T-helper 17 cell (primary cell): Measurements from ENCODE around the gene CTH. TPM values are rescaled to one million over a fixed set of nuclear protein-coding genes. Genes with fewer than 3 reads are reported as not detected.

Experiments used
- ATAC-seq: fragments of 150-1000 bp; cut with Tn5 transposase; 2 replicates; pipeline ENCODE4 v1.10.0; 2021; ENCODE audit warnings: mild to moderate bottlenecking, moderate library complexity
- DNase-seq, 3 donors: peaks; one replicate each; pipeline versions ENCODE4 v3.0.0 to v3.0.0-alpha.2; 2020 to 2021
- H3K9me3 ChIP-seq: one replicate; pipeline ENCODE4 v1.7.0; 2013; ENCODE audit warnings: low read length, mild to moderate bottlenecking; ENCODE audit not compliant: control insufficient read depth, poor library complexity, severe bottlenecking
- H3K27ac Mint-ChIP-seq: one replicate; pipeline ENCODE4 v1.8.0; 2022; ENCODE audit warnings: mild to moderate bottlenecking, moderate library complexity, mixed read lengths
- H3K27me3 Mint-ChIP-seq: one replicate; pipeline ENCODE4 v1.8.0; 2022; ENCODE audit warnings: mixed read lengths
- H3K36me3 Mint-ChIP-seq: one replicate; pipeline ENCODE4 v1.8.0; 2022; ENCODE audit warnings: low read depth, mixed read lengths
- H3K4me1 Mint-ChIP-seq: one replicate; pipeline ENCODE4 v1.8.0; 2022; ENCODE audit warnings: mild to moderate bottlenecking, mixed read lengths
- H3K4me3 Mint-ChIP-seq: one replicate; pipeline ENCODE4 v1.8.0; 2022; ENCODE audit warnings: mild to moderate bottlenecking, moderate library complexity, mixed read lengths
- total RNA-seq, 4 donors: library from RNA in 2 of 4; stranded (reverse) in 2 of 4; gene quantifications; one replicate each; pipeline ENCODE4 v1.2.3 and lab custom pipeline; 2022 to 2026

Gene CTH
- total RNA-seq, 2 donors from 2014 or later: 4.2 to 5.8 TPM

- no peaks in the 10 kb centered on the region for H3K4me1 Mint-ChIP-seq
- no peaks in the 10 kb centered on the region for H3K36me3 Mint-ChIP-seq
- DNase-seq (no peak), ATAC-seq (no peak)
- no peak overlapping the region for H3K27ac Mint-ChIP-seq
- no peak overlapping the region for H3K4me3 Mint-ChIP-seq
- H3K9me3 ChIP-seq: no peaks in the 10 kb centered on the region
- no peaks in the 10 kb centered on the region for H3K27me3 Mint-ChIP-seq
Observed at GRCh38 chr1:70420320-70420719, 9.3 kb downstream of the CTH start.

GRCh38 chr1:70426154-70427131, 15.4 kb downstream of the CTH start:
- Mint-ChIP-seq H3K4me1 (peaks cover 6% of the 10 kb centered on the region), H3K36me3 (peaks cover 6% of the 10 kb centered on the region), H3K27me3 (no peaks in the 10 kb centered on the region), H3K4me3 (no peak overlapping the region), H3K27ac (peak overlapping the region; percentile 78)
- no peak for ATAC-seq
- no peak for DNase-seq
- H3K9me3 ChIP-seq: no peaks in the 10 kb centered on the region

- H3K9me3 ChIP-seq: no peaks in the 10 kb centered on the region
- peaks cover 11% of the 10 kb centered on the region for H3K36me3 Mint-ChIP-seq
- no peaks in the 10 kb centered on the region for H3K27me3 Mint-ChIP-seq
- ATAC-seq (no peak), DNase-seq (no peak)
- no peak overlapping the region for H3K27ac Mint-ChIP-seq
- H3K4me3 Mint-ChIP-seq: no peak overlapping the region
- H3K4me1 Mint-ChIP-seq: peaks cover 6% of the 10 kb centered on the region
Observed at GRCh38 chr1:70427976-70428375, 16.9 kb downstream of the CTH start.

GRCh38 chr1:70429219-70429618, 18.2 kb downstream of the CTH start:
- H3K9me3 ChIP-seq: no peaks in the 10 kb centered on the region
- Mint-ChIP-seq H3K36me3 (peaks cover 15% of the 10 kb centered on the region), H3K4me3 (no peak overlapping the region), H3K27ac (no peak overlapping the region), H3K4me1 (peaks cover 6% of the 10 kb centered on the region), H3K27me3 (no peaks in the 10 kb centered on the region)
- no peak for DNase-seq
- no peak for ATAC-seq

GRCh38 chr1:70429757-70430156, 18.7 kb downstream of the CTH start:
- DNase-seq (no peak), ATAC-seq (no peak)
- Mint-ChIP-seq H3K27ac (no peak overlapping the region), H3K4me1 (peaks cover 6% of the 10 kb centered on the region), H3K36me3 (peaks cover 15% of the 10 kb centered on the region), H3K27me3 (no peaks in the 10 kb centered on the region), H3K4me3 (no peak overlapping the region)
- H3K9me3 ChIP-seq: no peaks in the 10 kb centered on the region

- H3K36me3 Mint-ChIP-seq: peaks cover 13% of the 10 kb centered on the region
- no peaks in the 10 kb centered on the region for H3K9me3 ChIP-seq
- no peak overlapping the region for H3K27ac Mint-ChIP-seq
- H3K27me3 Mint-ChIP-seq: no peaks in the 10 kb centered on the region
- DNase-seq (no peak), ATAC-seq (no peak)
- no peaks in the 10 kb centered on the region for H3K4me1 Mint-ChIP-seq
- H3K4me3 Mint-ChIP-seq: no peak overlapping the region
Observed at GRCh38 chr1:70431317-70431716, 20.2 kb downstream of the CTH start.

GRCh38 chr1:70431874-70432273, 20.8 kb downstream of the CTH start:
- H3K9me3 ChIP-seq: no peaks in the 10 kb centered on the region
- peaks cover 12% of the 10 kb centered on the region for H3K36me3 Mint-ChIP-seq
- DNase-seq (no peak), ATAC-seq (no peak)
- no peak overlapping the region for H3K4me3 Mint-ChIP-seq
- H3K4me1 Mint-ChIP-seq: no peaks in the 10 kb centered on the region
- no peaks in the 10 kb centered on the region for H3K27me3 Mint-ChIP-seq
- H3K27ac Mint-ChIP-seq: no peak overlapping the region

- Mint-ChIP-seq H3K4me1 (no peaks in the 10 kb centered on the region), H3K36me3 (peaks cover 13% of the 10 kb centered on the region), H3K27me3 (no peaks in the 10 kb centered on the region), H3K27ac (no peak overlapping the region), H3K4me3 (no peak overlapping the region)
- DNase-seq (no peak), ATAC-seq (no peak)
- no peaks in the 10 kb centered on the region for H3K9me3 ChIP-seq
Observed at GRCh38 chr1:70434253-70434859, 23.3 kb downstream of the CTH start.

- ATAC-seq (no peak), DNase-seq (no peak)
- Mint-ChIP-seq H3K36me3 (peaks cover 13% of the 10 kb centered on the region), H3K4me3 (no peak overlapping the region), H3K27me3 (no peaks in the 10 kb centered on the region), H3K4me1 (no peaks in the 10 kb centered on the region), H3K27ac (no peak overlapping the region)
- no peaks in the 10 kb centered on the region for H3K9me3 ChIP-seq
Observed at GRCh38 chr1:70436622-70437251, 25.7 kb downstream of the CTH start.

- ATAC-seq: no peak
Observed at GRCh38 chr1:70438529-70438928, 27.5 kb downstream of the CTH start.

GRCh38 chr1:70440642-70441391, 29.7 kb downstream of the CTH start:
- Mint-ChIP-seq H3K27ac (no peak overlapping the region), H3K27me3 (no peaks in the 10 kb centered on the region), H3K4me3 (no peak overlapping the region), H3K4me1 (no peaks in the 10 kb centered on the region), H3K36me3 (peaks cover 2% of the 10 kb centered on the region)
- no peak for ATAC-seq
- H3K9me3 ChIP-seq: no peaks in the 10 kb centered on the region
- no peak for DNase-seq

More at GRCh38 chr1:70438529-70438928, 27.5 kb downstream of the CTH start:
- no peaks in the 10 kb centered on the region for H3K9me3 ChIP-seq
- H3K27ac Mint-ChIP-seq: no peak overlapping the region
- H3K4me1 Mint-ChIP-seq: no peaks in the 10 kb centered on the region
- H3K27me3 Mint-ChIP-seq: no peaks in the 10 kb centered on the region
- DNase-seq: no peak
- peaks cover 5% of the 10 kb centered on the region for H3K36me3 Mint-ChIP-seq
- H3K4me3 Mint-ChIP-seq: no peak overlapping the region

GRCh38 chr1:70441392-70442035, 30.4 kb downstream of the CTH start:
- H3K36me3 Mint-ChIP-seq: peaks cover 2% of the 10 kb centered on the region
- ATAC-seq (no peak), DNase-seq (no peak)
- no peaks in the 10 kb centered on the region for H3K4me1 Mint-ChIP-seq
- no peak overlapping the region for H3K4me3 Mint-ChIP-seq
- H3K27me3 Mint-ChIP-seq: no peaks in the 10 kb centered on the region
- no peaks in the 10 kb centered on the region for H3K9me3 ChIP-seq
- H3K27ac Mint-ChIP-seq: no peak overlapping the region
